Measurements from ENCODE around the gene GUCY2D.
A peak's percentile ranks its signal among the peaks of the same experiment; 100 is the strongest.

Gene GUCY2D

DNA sequence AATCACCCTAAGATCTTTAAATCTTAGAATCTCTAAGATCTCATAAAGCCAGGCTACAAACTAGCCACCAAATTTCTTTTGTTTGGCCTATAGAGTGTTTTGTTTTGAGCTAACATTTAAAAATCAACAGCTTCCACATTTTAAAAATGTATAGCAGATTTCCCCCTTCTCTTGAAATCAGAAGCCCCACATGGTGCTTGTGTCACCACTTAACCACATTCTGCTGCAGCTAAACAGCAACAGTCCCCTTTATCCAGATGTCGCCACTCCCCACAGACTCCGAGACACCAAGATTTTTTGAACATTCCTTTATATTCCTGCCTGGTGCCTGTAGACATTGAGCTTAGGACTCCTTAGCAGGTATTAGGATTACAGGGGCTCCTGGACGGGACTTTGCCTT lies 16.0 kb downstream of the GUCY2D start:
- peak overlapping the region; percentile 59 for H3K27ac ChIP-seq (replicated peaks)
- DNase-seq (ENCODE audit: low read depth in 1 of 2, low spot score in 1 of 2), result peak in 1 of 2 experiments; percentile 55
- no peaks in the 10 kb centered on the region for H3K27me3 ChIP-seq (ENCODE audit: insufficient read depth, poor library complexity, severe bottlenecking)
- H3K4me3 ChIP-seq (replicated peaks; ENCODE audit: insufficient read depth, low read length), result no peak overlapping the region
- TF ChIP-seq SPI1 (IDR thresholded peaks at IDR 0.05; ENCODE audit: borderline replicate concordance, low read depth) (no peak), GABPA (IDR thresholded peaks at IDR 0.05; ENCODE audit: low read depth) (no peak)
- TF ChIP-seq, protein P1, sequence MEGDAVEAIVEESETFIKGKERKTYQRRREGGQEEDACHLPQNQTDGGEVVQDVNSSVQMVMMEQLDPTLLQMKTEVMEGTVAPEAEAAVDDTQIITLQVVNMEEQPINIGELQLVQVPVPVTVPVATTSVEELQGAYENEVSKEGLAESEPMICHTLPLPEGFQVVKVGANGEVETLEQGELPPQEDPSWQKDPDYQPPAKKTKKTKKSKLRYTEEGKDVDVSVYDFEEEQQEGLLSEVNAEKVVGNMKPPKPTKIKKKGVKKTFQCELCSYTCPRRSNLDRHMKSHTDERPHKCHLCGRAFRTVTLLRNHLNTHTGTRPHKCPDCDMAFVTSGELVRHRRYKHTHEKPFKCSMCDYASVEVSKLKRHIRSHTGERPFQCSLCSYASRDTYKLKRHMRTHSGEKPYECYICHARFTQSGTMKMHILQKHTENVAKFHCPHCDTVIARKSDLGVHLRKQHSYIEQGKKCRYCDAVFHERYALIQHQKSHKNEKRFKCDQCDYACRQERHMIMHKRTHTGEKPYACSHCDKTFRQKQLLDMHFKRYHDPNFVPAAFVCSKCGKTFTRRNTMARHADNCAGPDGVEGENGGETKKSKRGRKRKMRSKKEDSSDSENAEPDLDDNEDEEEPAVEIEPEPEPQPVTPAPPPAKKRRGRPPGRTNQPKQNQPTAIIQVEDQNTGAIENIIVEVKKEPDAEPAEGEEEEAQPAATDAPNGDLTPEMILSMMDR (IDR thresholded peaks at IDR 0.05; ENCODE audit: insufficient read depth, low read length), result no peak

DNA sequence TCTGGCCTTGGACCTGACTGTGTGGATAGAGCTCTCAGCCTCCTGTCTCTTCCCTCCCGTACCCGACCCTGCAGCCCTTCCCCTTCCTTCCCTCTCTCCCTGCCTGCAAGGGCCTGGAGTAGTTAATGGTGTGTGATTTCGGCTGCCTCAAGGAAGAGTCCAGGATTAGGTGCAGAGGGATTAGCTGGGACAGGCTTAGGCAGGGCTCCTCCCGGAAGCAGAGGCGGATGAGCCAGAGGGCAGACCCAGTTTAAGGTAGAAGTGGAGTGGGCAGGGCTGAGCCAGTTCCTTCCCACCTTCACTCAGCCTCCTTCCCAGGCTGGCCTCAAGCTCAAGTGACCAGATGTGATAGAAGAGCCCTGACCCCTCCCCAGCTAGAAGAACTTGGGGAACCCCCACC lies 16.8 kb downstream of the GUCY2D start:
- no peak for TF ChIP-seq GABPA (IDR thresholded peaks at IDR 0.05; ENCODE audit: low read depth)
- H3K4me3 ChIP-seq (replicated peaks; ENCODE audit: insufficient read depth, low read length), result no peak overlapping the region
- no peaks in the 10 kb centered on the region for H3K27me3 ChIP-seq (ENCODE audit: insufficient read depth, poor library complexity, severe bottlenecking)
- no peak overlapping the region for H3K27ac ChIP-seq (replicated peaks)
- no peak for DNase-seq (ENCODE audit: low read depth in 1 of 2, low spot score in 1 of 2)

DNA sequence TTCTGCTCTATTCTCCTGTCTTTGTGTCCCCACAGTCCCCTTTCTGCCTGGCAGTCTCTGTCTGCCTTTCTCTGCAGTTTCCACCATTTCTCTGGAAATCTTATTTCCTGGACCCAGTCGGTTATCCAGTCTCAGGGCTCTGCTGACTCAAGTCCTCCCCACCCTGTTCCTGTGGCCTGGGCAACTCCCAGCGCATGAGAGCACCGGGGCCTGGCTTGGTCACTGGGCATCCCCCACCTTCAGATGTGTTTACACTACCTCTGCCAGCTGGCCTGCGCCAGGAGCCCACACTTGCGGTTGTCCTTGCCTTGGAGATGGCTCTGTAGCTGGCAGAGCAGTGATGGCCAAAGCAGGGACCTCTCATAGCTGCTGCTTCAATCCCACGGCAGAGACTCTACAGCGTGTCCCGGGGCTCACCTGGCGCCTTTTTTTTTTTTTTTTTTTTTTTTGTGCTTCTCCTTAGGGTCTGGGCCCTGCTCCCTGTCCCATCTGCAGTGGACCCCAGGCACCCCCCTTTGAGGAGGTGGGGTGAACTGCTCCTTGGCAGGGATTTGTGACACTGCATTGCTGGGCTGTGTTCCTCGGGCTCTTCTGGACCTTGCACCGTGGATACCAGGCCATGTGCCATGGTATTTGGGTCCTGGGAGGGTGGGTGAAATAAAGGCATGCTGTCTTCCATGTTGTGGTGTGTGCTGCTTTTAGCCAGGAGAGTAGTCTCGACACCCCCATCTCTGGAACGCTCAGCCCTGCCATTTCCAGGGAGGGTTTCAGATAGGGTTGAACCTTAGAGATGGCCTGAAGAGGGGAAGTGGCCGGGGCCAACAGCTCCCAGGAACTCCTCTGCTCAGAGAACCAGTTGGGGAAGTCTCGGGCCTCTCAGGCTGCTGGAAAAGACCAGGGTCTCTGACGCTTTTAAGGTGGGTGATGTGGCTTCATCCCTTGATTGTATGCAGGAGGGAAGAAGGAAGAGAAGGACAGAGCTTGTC lies 17.5 kb downstream of the GUCY2D start:
- Histone ChIP-seq H3K27me3 (ENCODE audit: insufficient read depth, poor library complexity, severe bottlenecking) (no peaks in the 10 kb centered on the region), H3K4me3 (replicated peaks; ENCODE audit: insufficient read depth, low read length) (no peak overlapping the region), H3K27ac (replicated peaks) (no peak overlapping the region)
- TF ChIP-seq, protein P2, sequence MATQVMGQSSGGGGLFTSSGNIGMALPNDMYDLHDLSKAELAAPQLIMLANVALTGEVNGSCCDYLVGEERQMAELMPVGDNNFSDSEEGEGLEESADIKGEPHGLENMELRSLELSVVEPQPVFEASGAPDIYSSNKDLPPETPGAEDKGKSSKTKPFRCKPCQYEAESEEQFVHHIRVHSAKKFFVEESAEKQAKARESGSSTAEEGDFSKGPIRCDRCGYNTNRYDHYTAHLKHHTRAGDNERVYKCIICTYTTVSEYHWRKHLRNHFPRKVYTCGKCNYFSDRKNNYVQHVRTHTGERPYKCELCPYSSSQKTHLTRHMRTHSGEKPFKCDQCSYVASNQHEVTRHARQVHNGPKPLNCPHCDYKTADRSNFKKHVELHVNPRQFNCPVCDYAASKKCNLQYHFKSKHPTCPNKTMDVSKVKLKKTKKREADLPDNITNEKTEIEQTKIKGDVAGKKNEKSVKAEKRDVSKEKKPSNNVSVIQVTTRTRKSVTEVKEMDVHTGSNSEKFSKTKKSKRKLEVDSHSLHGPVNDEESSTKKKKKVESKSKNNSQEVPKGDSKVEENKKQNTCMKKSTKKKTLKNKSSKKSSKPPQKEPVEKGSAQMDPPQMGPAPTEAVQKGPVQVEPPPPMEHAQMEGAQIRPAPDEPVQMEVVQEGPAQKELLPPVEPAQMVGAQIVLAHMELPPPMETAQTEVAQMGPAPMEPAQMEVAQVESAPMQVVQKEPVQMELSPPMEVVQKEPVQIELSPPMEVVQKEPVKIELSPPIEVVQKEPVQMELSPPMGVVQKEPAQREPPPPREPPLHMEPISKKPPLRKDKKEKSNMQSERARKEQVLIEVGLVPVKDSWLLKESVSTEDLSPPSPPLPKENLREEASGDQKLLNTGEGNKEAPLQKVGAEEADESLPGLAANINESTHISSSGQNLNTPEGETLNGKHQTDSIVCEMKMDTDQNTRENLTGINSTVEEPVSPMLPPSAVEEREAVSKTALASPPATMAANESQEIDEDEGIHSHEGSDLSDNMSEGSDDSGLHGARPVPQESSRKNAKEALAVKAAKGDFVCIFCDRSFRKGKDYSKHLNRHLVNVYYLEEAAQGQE (IDR thresholded peaks at IDR 0.05; ENCODE audit: insufficient replicate concordance, low read depth), result no peak
- peak; percentile 38; the same call in 1 of the 2 replicates for TF ChIP-seq SPI1 (IDR thresholded peaks at IDR 0.05; ENCODE audit: borderline replicate concordance, low read depth)
- no peak for DNase-seq (ENCODE audit: low read depth in 1 of 2, low spot score in 1 of 2)

DNA sequence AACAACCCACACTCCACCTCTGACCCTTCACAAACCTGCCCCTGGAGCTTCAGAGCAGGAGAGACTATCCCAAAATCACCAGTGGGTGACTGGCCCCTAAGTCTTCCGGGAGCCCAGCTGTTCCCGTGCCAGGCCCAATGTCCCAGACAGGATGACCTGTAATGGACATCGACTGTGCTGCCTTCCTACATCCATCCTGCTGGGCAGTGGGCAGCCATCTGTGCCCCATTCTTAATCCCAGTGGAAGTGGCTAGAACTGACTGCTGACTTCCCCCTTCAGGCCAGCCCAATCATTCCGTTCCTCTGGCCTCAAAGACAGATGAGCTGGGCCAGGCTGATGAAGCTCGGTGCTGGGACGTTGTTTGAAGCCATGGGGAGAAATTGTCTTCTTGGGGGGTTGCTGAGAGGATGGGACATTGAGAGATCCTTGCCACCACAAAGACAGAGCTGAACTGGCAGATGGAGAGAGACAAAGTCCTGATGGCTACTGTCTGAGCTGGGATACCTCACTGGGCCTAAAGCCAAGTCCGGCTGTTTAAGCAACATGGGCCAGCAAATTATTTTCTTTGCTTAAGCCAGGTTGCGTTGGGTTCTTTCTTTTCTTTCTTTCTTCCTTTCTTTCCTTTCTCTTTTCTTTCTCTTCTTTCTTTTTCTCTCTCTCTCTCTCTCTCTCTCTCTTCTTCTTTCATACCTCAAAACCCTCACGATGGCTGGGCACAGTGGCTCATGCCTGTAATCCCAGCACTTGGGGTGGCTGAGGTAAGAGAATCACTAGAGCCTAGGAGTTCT lies 18.6 kb downstream of the GUCY2D start:
- no peaks in the 10 kb centered on the region for H3K27me3 ChIP-seq (ENCODE audit: insufficient read depth, poor library complexity, severe bottlenecking)
- TF ChIP-seq POLR2AphosphoS5 (IDR thresholded peaks at IDR 0.05; ENCODE audit: low read depth) (no peak), GABPA (IDR thresholded peaks at IDR 0.05; ENCODE audit: low read depth) (no peak), SPI1 (IDR thresholded peaks at IDR 0.05; ENCODE audit: borderline replicate concordance, low read depth) (no peak)
- TF ChIP-seq, protein P1 (IDR thresholded peaks at IDR 0.05; ENCODE audit: insufficient read depth, low read length), result no peak
- TF ChIP-seq, protein P2 (IDR thresholded peaks at IDR 0.05; ENCODE audit: insufficient replicate concordance, low read depth), result no peak
- no peak overlapping the region for H3K27ac ChIP-seq (replicated peaks)
- no peak overlapping the region for H3K4me3 ChIP-seq (replicated peaks; ENCODE audit: insufficient read depth, low read length)
- no peak for DNase-seq (ENCODE audit: low read depth in 1 of 2, low spot score in 1 of 2)
